GM19438 (cell line): ENCODE measurements around the gene HES4.

Source experiments
- ATAC-seq: cut with Tn5 transposase; IDR thresholded peaks from one replicate; pipeline ENCODE4 v1.9.1; 2021; ENCODE audit warnings: low read depth; ENCODE audit not compliant: unreplicated experiment

The HES4 gene

DNA sequence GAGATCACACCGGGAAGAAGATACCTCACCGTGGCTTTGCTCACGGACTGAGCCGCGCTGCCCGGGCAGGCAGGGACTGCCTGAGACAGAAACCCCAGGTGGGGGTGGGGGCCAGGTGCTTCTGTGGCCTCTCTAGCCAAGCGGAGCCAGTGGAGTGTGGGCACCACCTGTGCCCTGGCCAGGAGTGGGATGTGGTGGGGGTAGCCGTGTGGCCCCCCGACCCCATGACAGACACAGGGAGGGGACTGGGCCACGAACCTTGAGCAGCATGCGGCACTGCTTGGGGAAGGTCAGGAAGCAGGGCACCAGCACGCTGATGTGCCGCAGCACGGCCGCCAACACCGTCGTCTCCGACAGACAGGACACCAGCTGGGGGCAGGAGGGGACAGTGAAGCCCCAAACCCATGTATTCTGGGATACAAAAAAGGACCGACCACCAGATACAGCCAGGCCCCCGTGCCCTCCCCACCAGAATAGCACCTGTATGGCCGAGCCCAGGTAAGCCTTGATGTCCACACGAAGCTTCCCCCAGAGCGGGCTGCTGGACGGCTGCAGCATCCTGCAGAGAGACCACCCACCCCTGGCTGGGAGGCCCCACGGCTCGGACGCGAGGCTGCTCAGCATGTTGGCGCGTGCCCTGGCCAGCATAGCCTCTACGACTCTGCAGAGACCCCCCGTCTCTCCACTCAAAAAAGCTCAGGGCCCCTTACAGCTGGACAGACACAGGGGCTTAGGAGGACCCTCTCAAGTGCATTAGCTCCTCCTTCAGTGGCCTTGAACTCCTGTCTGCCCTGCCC, 46.2 kb downstream of the HES4 start:
- ATAC-seq = no peak

DNA sequence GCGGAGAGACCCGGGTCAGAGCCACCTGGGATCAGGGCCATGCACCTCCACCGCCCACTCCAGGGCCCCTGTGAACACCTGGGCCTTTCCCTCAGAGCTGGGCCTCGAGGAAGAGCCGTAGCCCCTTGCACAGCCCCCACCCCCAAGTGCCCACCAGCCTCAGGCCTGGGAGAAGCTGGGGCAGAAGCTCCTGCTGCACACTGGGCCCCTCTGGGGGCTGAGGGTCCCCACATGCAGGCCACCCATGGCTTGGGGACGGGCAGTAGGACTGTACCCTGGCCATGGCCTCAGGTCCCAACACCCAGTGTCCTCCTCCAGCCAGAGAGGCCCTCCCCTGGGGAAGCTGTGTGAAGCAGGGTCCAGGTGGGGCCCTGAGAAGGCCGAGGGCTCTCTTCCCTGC, 47.3 kb downstream of the HES4 start:
- ATAC-seq = no peak

DNA sequence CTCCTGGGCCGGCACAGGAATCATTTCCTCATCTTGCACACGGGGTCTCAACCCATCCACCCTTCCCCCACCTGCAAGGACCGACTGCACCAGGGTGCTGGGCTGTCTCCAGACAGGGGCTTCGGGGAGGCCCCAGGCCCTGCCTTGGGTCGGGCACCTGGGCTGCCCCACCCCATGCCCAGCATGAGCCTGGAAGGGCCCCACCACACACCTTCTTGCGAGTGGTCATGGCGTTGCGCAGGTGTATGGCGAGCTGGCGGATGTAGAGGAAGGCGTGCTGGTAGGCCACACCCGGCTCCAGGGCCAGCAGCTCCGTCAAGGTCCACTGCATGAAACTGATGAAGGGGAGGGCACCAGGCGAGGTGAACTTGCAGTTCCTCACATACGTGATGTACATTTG, 47.7 kb downstream of the HES4 start:
- no peak for ATAC-seq

DNA sequence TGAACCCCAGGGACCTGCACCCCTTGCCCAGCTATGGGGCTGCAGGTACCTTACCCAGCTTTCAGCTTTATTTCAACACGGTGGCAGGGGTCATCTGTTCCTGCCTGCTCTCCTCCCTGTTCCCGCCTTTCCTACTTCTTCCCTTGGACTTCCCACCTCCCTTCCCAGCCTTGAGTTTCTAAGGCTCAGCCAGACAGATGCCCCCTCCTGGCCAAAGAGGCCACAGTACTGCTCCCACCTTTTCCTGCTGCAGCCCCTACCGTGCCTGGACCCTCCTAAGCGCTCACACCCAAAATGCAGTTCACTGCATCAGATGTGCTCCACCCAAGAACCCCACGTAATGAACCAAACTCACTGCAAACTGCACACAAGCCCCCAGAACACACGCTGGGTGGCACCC, 48.5 kb downstream of the HES4 start:
- ATAC-seq = no peak

DNA sequence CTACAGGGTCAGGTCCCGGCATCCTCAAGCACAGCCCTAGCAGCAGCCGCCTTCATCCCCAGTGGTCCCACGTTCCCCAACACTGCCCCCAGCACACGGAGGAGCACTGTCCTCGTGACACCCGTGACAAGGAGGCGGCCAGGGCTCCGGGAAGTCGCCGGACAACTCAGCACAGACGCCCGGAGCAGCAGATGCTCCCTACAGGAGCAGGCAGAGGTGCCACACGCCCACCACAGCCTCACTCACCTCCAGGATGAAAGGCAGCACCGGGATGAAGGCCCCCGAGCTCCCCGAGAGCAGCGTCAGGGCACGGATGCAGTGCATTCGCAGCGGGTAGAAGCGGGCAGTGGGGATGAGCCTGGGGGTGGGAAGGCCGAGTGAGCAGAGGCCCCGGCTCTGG, 49.0 kb downstream of the HES4 start:
- ATAC-seq = no peak

DNA sequence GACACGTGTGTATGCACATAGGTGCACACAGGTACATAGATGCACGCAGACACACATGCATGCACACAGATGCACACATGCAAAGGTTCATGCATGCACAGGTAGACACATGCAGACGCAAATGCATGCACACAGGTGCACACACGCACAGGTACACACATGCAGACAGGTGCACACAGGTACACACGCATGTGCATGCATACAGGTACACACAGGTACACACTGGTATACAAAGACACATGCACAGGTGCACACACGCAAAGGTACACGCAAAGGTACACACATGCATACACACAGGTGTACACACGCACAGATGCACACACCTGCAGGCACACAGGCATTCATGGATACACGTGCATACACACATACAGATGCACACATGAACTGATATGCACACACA, 49.6 kb downstream of the HES4 start:
- ATAC-seq = no peak
